SJCRH30 (cell line): ENCODE results near the gene TEX30. TPM values are rescaled to one million over a fixed set of nuclear protein-coding genes. Genes with fewer than 3 reads are reported as not detected.

Experiments
- DNase-seq, 2 experiments: peaks; one replicate each; pipeline ENCODE4 v3.0.0-alpha.2; 2015 to 2020
- H3K27ac ChIP-seq: fragments of 250-450 bp; sonication (Bioruptor Pico); 2 replicates; pipeline ENCODE4 v1.5.1; 2020; ENCODE audit warnings: mild to moderate bottlenecking, moderate library complexity
- H3K27me3 ChIP-seq: fragments of 250-450 bp; sonication (Bioruptor Pico); 2 replicates; pipeline ENCODE4 v1.5.1; 2020; ENCODE audit warnings: mild to moderate bottlenecking, moderate library complexity
- H3K36me3 ChIP-seq: fragments of 250-450 bp; sonication (Bioruptor Pico); 2 replicates; pipeline ENCODE4 v1.5.1; 2020; ENCODE audit warnings: mild to moderate bottlenecking, moderate library complexity
- H3K4me1 ChIP-seq: fragments of 250-450 bp; sonication (Bioruptor Pico); 2 replicates; pipeline ENCODE4 v1.5.1; 2020; ENCODE audit warnings: mild to moderate bottlenecking, moderate library complexity
- H3K4me3 ChIP-seq: fragments of 250-450 bp; sonication (Bioruptor Pico); 2 replicates; pipeline ENCODE4 v1.5.1; 2020; ENCODE audit warnings: mild to moderate bottlenecking, moderate library complexity
- H3K9me3 ChIP-seq: fragments of 250-450 bp; sonication (Bioruptor Pico); replicated peaks from 2 replicates; pipeline ENCODE4 v1.5.1; 2020; ENCODE audit warnings: mild to moderate bottlenecking, moderate library complexity
- total RNA-seq: library from RNA; depleted of rRNA; stranded (reverse); fragments of >200 nt; shearing (Covaris generic); gene quantifications from 2 replicates; pipeline ENCODE4 v1.2.3, GENCODE V29; 2014

Gene TEX30
- total RNA-seq, 1 experiment from 2014 or later: 18.8 TPM

GRCh38 chr13:102771298-102772041 lies 2.1 kb downstream of the TEX30 start:
- H3K36me3 ChIP-seq: no peaks in the 10 kb centered on the region; the same call in 1 of the 2 replicates
- no peak overlapping the region for H3K27ac ChIP-seq
- H3K4me3 ChIP-seq: no peak overlapping the region
- H3K4me1 ChIP-seq: peaks cover 14% of the 10 kb centered on the region
- no peaks in the 10 kb centered on the region; the same call in 1 of the 2 replicates for H3K9me3 ChIP-seq
- no peaks in the 10 kb centered on the region for H3K27me3 ChIP-seq
- no peak for DNase-seq

GRCh38 chr13:102770435-102770834 lies 3.2 kb downstream of the TEX30 start:
- no peak for DNase-seq
- no peaks in the 10 kb centered on the region for H3K27me3 ChIP-seq
- no peaks in the 10 kb centered on the region; the same call in 1 of the 2 replicates for H3K36me3 ChIP-seq
- H3K27ac ChIP-seq: no peak overlapping the region
- H3K9me3 ChIP-seq: no peaks in the 10 kb centered on the region; the same call in 1 of the 2 replicates
- no peak overlapping the region for H3K4me3 ChIP-seq
- H3K4me1 ChIP-seq: peaks cover 14% of the 10 kb centered on the region

- no peak overlapping the region for H3K27ac ChIP-seq
- no peaks in the 10 kb centered on the region for H3K27me3 ChIP-seq
- no peaks in the 10 kb centered on the region; the same call in 1 of the 2 replicates for H3K36me3 ChIP-seq
- peaks cover 8% of the 10 kb centered on the region for H3K4me1 ChIP-seq
- no peak for DNase-seq
- H3K4me3 ChIP-seq: no peak overlapping the region
- H3K9me3 ChIP-seq: no peaks in the 10 kb centered on the region; the same call in 1 of the 2 replicates
Observed at GRCh38 chr13:102769679-102770078, 3.9 kb downstream of the TEX30 start.

- Histone ChIP-seq H3K27ac (no peak overlapping the region), H3K9me3 (no peaks in the 10 kb centered on the region; the same call in 1 of the 2 replicates), H3K36me3 (no peaks in the 10 kb centered on the region; the same call in 1 of the 2 replicates), H3K4me3 (no peak overlapping the region), H3K4me1 (peaks cover under 1% of the 10 kb centered on the region), H3K27me3 (no peaks in the 10 kb centered on the region)
- DNase-seq: no peak
Observed at GRCh38 chr13:102768909-102769308, 4.7 kb downstream of the TEX30 start.

- H3K36me3 ChIP-seq: no peaks in the 10 kb centered on the region; the same call in 1 of the 2 replicates
Observed at GRCh38 chr13:102763741-102764140, 9.8 kb downstream of the TEX30 start.

GRCh38 chr13:102761071-102761470 lies 12.5 kb downstream of the TEX30 start:
- no peak overlapping the region for H3K4me3 ChIP-seq
- no peaks in the 10 kb centered on the region; the same call in 1 of the 2 replicates for H3K4me1 ChIP-seq
- H3K27me3 ChIP-seq: no peaks in the 10 kb centered on the region
- H3K36me3 ChIP-seq: no peaks in the 10 kb centered on the region
- DNase-seq: no peak
- H3K9me3 ChIP-seq: no peaks in the 10 kb centered on the region
- no peak overlapping the region for H3K27ac ChIP-seq

More at GRCh38 chr13:102763741-102764140, 9.8 kb downstream of the TEX30 start:
- Histone ChIP-seq H3K9me3 (no peaks in the 10 kb centered on the region), H3K4me1 (no peaks in the 10 kb centered on the region), H3K4me3 (no peak overlapping the region), H3K27me3 (no peaks in the 10 kb centered on the region), H3K27ac (no peak overlapping the region)
- DNase-seq: no peak

GRCh38 chr13:102758842-102759241 lies 14.7 kb downstream of the TEX30 start:
- Histone ChIP-seq H3K27ac (no peak overlapping the region), H3K4me1 (no peaks in the 10 kb centered on the region; the same call in 1 of the 2 replicates), H3K9me3 (no peaks in the 10 kb centered on the region), H3K36me3 (no peaks in the 10 kb centered on the region), H3K27me3 (no peaks in the 10 kb centered on the region), H3K4me3 (no peak overlapping the region)
- DNase-seq: no peak

GRCh38 chr13:102757006-102757405 lies 16.6 kb downstream of the TEX30 start:
- no peak for DNase-seq
- H3K4me1 ChIP-seq: no peaks in the 10 kb centered on the region; the same call in 1 of the 2 replicates
- H3K27me3 ChIP-seq: no peaks in the 10 kb centered on the region
- H3K27ac ChIP-seq: no peak overlapping the region
- no peaks in the 10 kb centered on the region for H3K36me3 ChIP-seq
- no peaks in the 10 kb centered on the region for H3K9me3 ChIP-seq
- no peak overlapping the region for H3K4me3 ChIP-seq

GRCh38 chr13:102751886-102752285 lies 21.7 kb downstream of the TEX30 start:
- Histone ChIP-seq H3K9me3 (no peaks in the 10 kb centered on the region), H3K4me3 (no peak overlapping the region), H3K4me1 (no peaks in the 10 kb centered on the region; the same call in 1 of the 2 replicates), H3K27me3 (no peaks in the 10 kb centered on the region), H3K27ac (no peak overlapping the region), H3K36me3 (no peaks in the 10 kb centered on the region)
- DNase-seq: no peak

- no peaks in the 10 kb centered on the region for H3K36me3 ChIP-seq
- no peak for DNase-seq
- H3K4me3 ChIP-seq: no peak overlapping the region
- H3K4me1 ChIP-seq: no peaks in the 10 kb centered on the region
- H3K9me3 ChIP-seq: no peaks in the 10 kb centered on the region
- no peaks in the 10 kb centered on the region for H3K27me3 ChIP-seq
- H3K27ac ChIP-seq: no peak overlapping the region
Observed at GRCh38 chr13:102742506-102742905, 31.1 kb downstream of the TEX30 start.

GRCh38 chr13:102742101-102742500 lies 31.5 kb downstream of the TEX30 start:
- Histone ChIP-seq H3K4me3 (no peak overlapping the region), H3K4me1 (no peaks in the 10 kb centered on the region), H3K36me3 (no peaks in the 10 kb centered on the region), H3K9me3 (no peaks in the 10 kb centered on the region), H3K27me3 (no peaks in the 10 kb centered on the region), H3K27ac (no peak overlapping the region)
- no peak for DNase-seq

GRCh38 chr13:102729560-102730270 lies 43.9 kb downstream of the TEX30 start:
- Histone ChIP-seq H3K9me3 (no peaks in the 10 kb centered on the region), H3K27ac (no peak overlapping the region), H3K4me1 (no peaks in the 10 kb centered on the region), H3K4me3 (peak overlapping the region; percentile 24), H3K27me3 (no peaks in the 10 kb centered on the region), H3K36me3 (no peaks in the 10 kb centered on the region)
- DNase-seq: peak in 1 of 2 experiments; percentile 32

GRCh38 chr13:102726430-102726829 lies 47.2 kb downstream of the TEX30 start:
- no peak for DNase-seq
- no peak overlapping the region for H3K27ac ChIP-seq
- no peaks in the 10 kb centered on the region for H3K4me1 ChIP-seq
- H3K9me3 ChIP-seq: no peaks in the 10 kb centered on the region; the same call in 1 of the 2 replicates
- H3K4me3 ChIP-seq: no peak overlapping the region
- H3K27me3 ChIP-seq: no peaks in the 10 kb centered on the region
- no peaks in the 10 kb centered on the region for H3K36me3 ChIP-seq

- DNase-seq: peak in 1 of 2 experiments; percentile 16
- Histone ChIP-seq H3K36me3 (no peaks in the 10 kb centered on the region), H3K27ac (no peak overlapping the region), H3K4me3 (no peak overlapping the region), H3K27me3 (no peaks in the 10 kb centered on the region), H3K4me1 (no peaks in the 10 kb centered on the region), H3K9me3 (no peaks in the 10 kb centered on the region; the same call in 1 of the 2 replicates)
Observed at GRCh38 chr13:102724923-102725322, 48.7 kb downstream of the TEX30 start.

GRCh38 chr13:102721800-102722231 lies 51.8 kb downstream of the TEX30 start:
- no peaks in the 10 kb centered on the region for H3K27me3 ChIP-seq
- H3K9me3 ChIP-seq: no peaks in the 10 kb centered on the region; the same call in 1 of the 2 replicates
- no peak overlapping the region for H3K27ac ChIP-seq
- DNase-seq: no peak
- H3K36me3 ChIP-seq: no peaks in the 10 kb centered on the region
- no peaks in the 10 kb centered on the region for H3K4me1 ChIP-seq
- H3K4me3 ChIP-seq: no peak overlapping the region
